GM10248 (cell line): ENCODE results near the gene NAP1L4.

Source experiments
- CTCF ChIA-PET: fragments of 300-600 bp; sonication (Branson Sonifier 250); formaldehyde crosslinking; extraction: SDS; loops from one replicate; lab custom pipeline; 2021; ENCODE audit warnings: antibody characterized with exemption; lab: Yijun Ruan, JAX
- POLR2A ChIA-PET: fragments of 350-650 bp; sonication (Branson Sonifier 250); formaldehyde crosslinking; extraction: SDS; loops from one replicate; lab custom pipeline; 2020; ENCODE audit warnings: antibody characterized with exemption; lab: Yijun Ruan, JAX
- DNase-seq: peaks from one replicate; pipeline ENCODE4 v3.0.0; 2012; ENCODE audit errors: extremely low spot score
- CTCF ChIP-seq: IDR thresholded peaks from 2 replicates; pipeline ENCODE4 v1.5.1; 2012; ENCODE audit warnings: mild to moderate bottlenecking, low read depth; ENCODE audit errors: extremely low read depth, missing control alignments, control extremely low read depth

The NAP1L4 gene

GRCh38 chr11:2974272-2974671 is 17.9 kb downstream of the NAP1L4 start:
- ChIA-PET CTCF (interaction anchor here (1.1 to 2.8 kb wide), 10 partner anchors 16 to 116 kb away, joined by 3 to 22 read pairs (median 4); no protein-coding TSS in a partner anchor), POLR2A (no interaction called here)
- TF ChIP-seq CTCF, result no peak
- DNase-seq, result no peak

GRCh38 chr11:2968341-2968900 is 23.7 kb downstream of the NAP1L4 start:
- CTCF ChIA-PET, result interaction anchor here (1.0 to 3.6 kb wide), 5 partner anchors 11 to 437 kb away, joined by 3 to 11 read pairs (median 4); no protein-coding TSS in a partner anchor

GRCh38 chr11:2964782-2965181 is 27.3 kb downstream of the NAP1L4 start:
- no peak for DNase-seq
- ChIA-PET CTCF (interaction anchor here (3.0 kb wide), 1 partner anchor 11 kb away, joined by 10 read pairs; no protein-coding TSS in a partner anchor), POLR2A (no interaction called here)
- TF ChIP-seq CTCF, result no peak

More at GRCh38 chr11:2968341-2968900, 23.7 kb downstream of the NAP1L4 start:
- POLR2A ChIA-PET, result no interaction called here
- no peak for TF ChIP-seq CTCF
- DNase-seq, result no peak

- POLR2A ChIA-PET, result no interaction called here
- TF ChIP-seq CTCF, result no peak
- CTCF ChIA-PET, result interaction anchor here (0.7 kb wide), 1 partner anchor 11 kb away, joined by 3 read pairs; no protein-coding TSS in a partner anchor
- DNase-seq, result no peak
Observed at GRCh38 chr11:2963761-2964160, 28.4 kb downstream of the NAP1L4 start.

GRCh38 chr11:2963112-2963754 is 28.9 kb downstream of the NAP1L4 start:
- no peak for TF ChIP-seq CTCF
- ChIA-PET CTCF (interaction anchor here (0.7 kb wide), 1 partner anchor 12 kb away, joined by 3 read pairs; no protein-coding TSS in a partner anchor), POLR2A (no interaction called here)
- DNase-seq, result no peak

GRCh38 chr11:2961080-2961479 is 31.0 kb downstream of the NAP1L4 start:
- CTCF ChIA-PET, result interaction anchor here (1.0 to 2.9 kb wide), 4 partner anchors 10 to 533 kb away, joined by 3 to 11 read pairs (median 4); no protein-coding TSS in a partner anchor
- no peak for DNase-seq
- TF ChIP-seq CTCF, result no peak
- POLR2A ChIA-PET, result no interaction called here
